ENCODE measurements around the gene PNLIPRP1. TPM values are rescaled to one million over a fixed set of nuclear protein-coding genes. Genes with fewer than 3 reads are reported as not detected.

Gene PNLIPRP1
- total and polyA plus RNA-seq, 2 of the 4 experiments (the other 2 are of a cell fraction): not detected

DNA sequence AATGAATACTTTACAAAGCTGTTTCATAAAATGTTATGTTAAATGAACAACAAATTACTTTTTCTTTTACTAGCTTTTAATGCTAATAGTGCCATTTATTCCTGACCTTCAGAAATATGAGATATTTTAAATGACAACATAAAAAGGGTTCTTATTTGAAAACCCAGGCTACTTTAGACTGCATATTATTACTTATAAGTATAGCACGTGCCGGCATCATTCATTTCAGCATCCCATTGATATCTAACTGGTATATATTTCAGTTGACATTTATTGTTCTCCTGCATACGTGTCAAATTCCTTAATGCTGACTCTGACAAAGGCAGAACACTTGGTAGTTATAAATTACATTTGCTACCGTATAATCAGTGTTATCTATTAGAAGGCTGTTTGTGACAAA lies 65.3 kb downstream of the PNLIPRP1 start:
- no peak overlapping the region for H3K23ac ChIP-seq (ENCODE audit: low read depth, low read length)
- no peaks in the 10 kb centered on the region for H4K20me1 ChIP-seq (ENCODE audit: insufficient read depth, low read length)
- DNase-seq: no peak
- TF ChIP-seq CEBPB (IDR thresholded peaks at IDR 0.05; ENCODE audit: low read depth, low read length): no peak
- no peaks in the 10 kb centered on the region for H3K9me3 ChIP-seq (ENCODE audit: control insufficient read depth, insufficient read depth, low read length)
- H3K14ac ChIP-seq (replicated peaks; ENCODE audit: low read depth, low read length): no peak overlapping the region
- H3K18ac ChIP-seq (ENCODE audit: low read depth, low read length): no peak overlapping the region
- no peak overlapping the region for H3K4me3 ChIP-seq (ENCODE audit: insufficient read depth, low read depth, low read length)
- H3K4me1 ChIP-seq (ENCODE audit: control insufficient read depth, insufficient read depth, low read length): no peaks in the 10 kb centered on the region
- no peak overlapping the region for H2BK120ac ChIP-seq (ENCODE audit: low read depth, low read length)
- in situ Hi-C loops (cut with MboI; ENCODE audit: low sequenced_read_pairs) (no loop called here), dilution Hi-C loops (cut with HindIII; ENCODE audit: low sequenced_read_pairs, unreplicated experiment) (no loop called here), intact Hi-C loops (cut with micrococcal nuclease) (no loop called here)
- no peak overlapping the region for H3K27ac ChIP-seq (ENCODE audit: insufficient read depth, low read length)
- H3K56ac ChIP-seq (ENCODE audit: extremely low read depth, insufficient read depth, low read length): no peak overlapping the region
- no peak overlapping the region for H2BK20ac ChIP-seq (ENCODE audit: low read depth, low read length)
- H2AK9ac ChIP-seq (replicated peaks; ENCODE audit: low read depth, low read length, poor library complexity): no peak overlapping the region
- no peak overlapping the region for H3K4ac ChIP-seq (ENCODE audit: low read depth, low read length)
- no peaks in the 10 kb centered on the region for H3K9me1 ChIP-seq (ENCODE audit: insufficient read depth, low read length)
- peaks cover 2% of the 10 kb centered on the region; the same call in 1 of the 2 replicates for H3K27me3 ChIP-seq (ENCODE audit: control insufficient read depth, insufficient read depth, low read length)
- WGBS, 2 experiments (ENCODE audit: extremely low coverage in 2 of 2, insufficient read length in 1 of 2): no CpG with 5 or more reads among the region's 4 CpGs
- POLR2A ChIA-PET (ENCODE audit: unreplicated experiment): interaction anchor here (0.5 kb wide), 1 partner anchor 1615 kb away, joined by 8 read pairs; no protein-coding TSS in a partner anchor
- no peak overlapping the region for H2AK5ac ChIP-seq (ENCODE audit: low read depth, low read length)
- H3K9ac ChIP-seq (ENCODE audit: low read depth, low read length): no peak overlapping the region
- H3K79me1 ChIP-seq (ENCODE audit: low read depth in 1 of 2, low read length in 2 of 2): no peaks in the 10 kb centered on the region
- no peak overlapping the region for H4K91ac ChIP-seq (ENCODE audit: insufficient read depth, low read depth, low read length)
- CTCF ChIA-PET: interaction anchor here (0.6 kb wide), 2 partner anchors 72 to 108 kb away, joined by 3 to 5 read pairs; no protein-coding TSS in a partner anchor
- no peak overlapping the region for H2BK5ac ChIP-seq (ENCODE audit: low read depth, low read length, poor library complexity, severe bottlenecking)
- H4K8ac ChIP-seq (ENCODE audit: low read depth in 2 of 2, low read length in 2 of 2): no peak overlapping the region
- ATAC-seq (ENCODE audit: low read depth): no peak
- no peaks in the 10 kb centered on the region for H3K36me3 ChIP-seq (ENCODE audit: control insufficient read depth, insufficient read depth, low read length)
- H3K4me2 ChIP-seq (ENCODE audit: low read depth, low read length): no peak overlapping the region
- no peak overlapping the region for H2AFZ ChIP-seq (replicated peaks; ENCODE audit: low read length, poor library complexity)
- H4K5ac ChIP-seq (ENCODE audit: low read depth, low read length): no peak overlapping the region
- no peak overlapping the region for H2BK15ac ChIP-seq (ENCODE audit: low read depth, low read length)
- BruUV-seq (replicated peaks): no TSS peak

Measured in IMR-90 (cell line).